Spleen (tissue), 11 donors: ENCODE data around the gene DRAM1. TPM values are rescaled to one million over a fixed set of nuclear protein-coding genes. Genes with fewer than 3 reads are reported as not detected.

Experiments
- DNase-seq: peaks from one replicate; pipeline ENCODE4 v3.0.0-alpha.2; 2020
- H3K27ac ChIP-seq, 8 donors: fragments of 200-600 bp; sonication (generic) in 7 of 8; 1 replicate in 4 of 8; 2 replicates in 4 of 8; pipeline versions ENCODE4 v1.5.0 to v1.8.0; 2016 to 2021; ENCODE audit warnings: inconsistent platforms in 4 of 8, mild to moderate bottlenecking in 4 of 8, moderate library complexity in 1 of 8
- H3K27me3 ChIP-seq, 7 donors: fragments of 200-600 bp; sonication (generic) in 6 of 7; replicated peaks in 1 of 7; 1 replicate in 4 of 7; 2 replicates in 3 of 7; pipeline versions ENCODE4 v1.5.0 to v1.8.0; 2016 to 2021; ENCODE audit warnings: inconsistent platforms in 3 of 7, mild to moderate bottlenecking in 1 of 7
- H3K36me3 ChIP-seq, 6 donors: fragments of 200-600 bp; sonication (generic) in 5 of 6; 1 replicate in 4 of 6; 2 replicates in 2 of 6; pipeline versions ENCODE4 v1.5.0 to v1.8.0; 2016 to 2021; ENCODE audit warnings: inconsistent platforms in 2 of 6
- H3K4me1 ChIP-seq, 6 donors: fragments of 200-600 bp; sonication (generic) in 5 of 6; 1 replicate in 3 of 6; 2 replicates in 3 of 6; pipeline versions ENCODE4 v1.5.0 to v1.8.0; 2016 to 2021; ENCODE audit warnings: inconsistent platforms in 3 of 6
- H3K4me3 ChIP-seq, 8 donors: fragments of 200-600 bp; sonication (generic) in 7 of 8; 1 replicate in 4 of 8; 2 replicates in 4 of 8; pipeline versions ENCODE4 v1.5.0 to v1.8.0; 2016 to 2021; ENCODE audit warnings: inconsistent platforms in 4 of 8, mild to moderate bottlenecking in 4 of 8, moderate library complexity in 2 of 8
- H3K9me3 ChIP-seq, 8 donors: fragments of 200-600 bp; sonication (generic) in 7 of 8; 1 replicate in 4 of 8; 2 replicates in 4 of 8; pipeline versions ENCODE4 v1.5.0 to v1.8.0; 2016 to 2021; ENCODE audit warnings: inconsistent platforms in 4 of 8
- CTCF ChIP-seq, 11 experiments: fragments of 200-600 bp in 7 of 11; fragments of 450-650 bp in 4 of 11; sonication (generic) in 4 of 11; IDR thresholded peaks in 8 of 11; conservative IDR thresholded peaks in 3 of 11; 1 replicate in 7 of 11; 2 replicates in 4 of 11; pipeline versions ENCODE4 v1.4.0 to v1.8.0; 2016 to 2021; ENCODE audit warnings: antibody characterized with exemption in 11 of 11, inconsistent platforms in 4 of 11, mild to moderate bottlenecking in 1 of 11
- POLR2A ChIP-seq, 3 donors: fragments of 450-650 bp; IDR thresholded peaks; one replicate each; pipeline ENCODE4 v1.5.1; 2017; ENCODE audit warnings: antibody characterized with exemption in 3 of 3, mild to moderate bottlenecking in 1 of 3
- POLR2AphosphoS5 ChIP-seq, 3 donors: sonication (generic); formaldehyde crosslinking; IDR thresholded peaks; one replicate each; pipeline ENCODE4 v1.5.1; 2017; ENCODE audit warnings: antibody characterized with exemption in 3 of 3
- WGBS, 5 donors: extraction: QIAGEN DNeasy Blood & Tissue Kit in 3 of 5; methylation state at CpG; one replicate each; pipeline versions ENCODE4 v1.1.5 to v1.1.7; 2013 to 2018; 5-methylcytosine and 5-hydroxymethylcytosine counted together
- intact Hi-C: fragments of 100-400 bp; cut with DNase I; formaldehyde crosslinking; loops from one replicate; pipeline ENCODE4 v1.15.0; 2023; ENCODE audit warnings: low total_unique reads
- polyA plus RNA-seq, 3 donors: library from polyadenylated mRNA; stranded (reverse); fragments of 200-250 nt; gene quantifications; one replicate each; pipeline ENCODE4 v1.2.1, GENCODE V29; 2013
- total RNA-seq, 7 donors: library from RNA; depleted of rRNA in 3 of 7; stranded (reverse); fragments of >200 nt in 3 of 7; fragmentation: NEBNext Ultra II Directional in 4 of 7; extraction: Animal tissue kit (Norgen Biotek cat#: 25700) in 4 of 7; gene quantifications; one replicate each; pipeline versions ENCODE4 v1.1.0 to v1.2.1, GENCODE V29; 2016 to 2021
- donor health status: healthy with polysubstance abuse.
- donor health status: DM: no; HTN: no; CAD: no; lungs with moderate emphysema.
- donor health status: DM: no; HTN: no; CAD: no.
- donor health status: Bipolar disorder and iron deficiency.
- donor health status: healthy.
- donor health status: DM: no; HTN: no; CAD: no.
- donor health status: DM: yes; HTN: yes; CAD: no.

Gene DRAM1
- total and polyA plus RNA-seq, 10 donors = 8.4 to 43.1 (median 19.1) TPM

GRCh38 chr12:101929365-101930041, 52.1 kb downstream of the DRAM1 start:
- Histone ChIP-seq H3K4me1 (peaks cover 0 to 71% (median 6%) of the 10 kb centered on the region in 6 donors), H3K9me3 (peaks cover 0 to 3% (median 0%) of the 10 kb centered on the region in 8 donors), H3K27ac (peak overlapping the region in 1 of 8 donors; percentile 25), H3K27me3 (no peaks in the 10 kb centered on the region), H3K4me3 (no peak overlapping the region), H3K36me3 (no peaks in the 10 kb centered on the region)
- intact Hi-C loops = no loop called here
- 60 to 74% (median 69%) methylated on average over 9 to 11 of the region's 11 CpGs for WGBS, 5 donors
- TF ChIP-seq POLR2A (IDR thresholded peaks at IDR 0.05) (no peak), POLR2AphosphoS5 (IDR thresholded peaks at IDR 0.05) (no peak), CTCF (IDR thresholded peaks at IDR 0.05 in 8 of 11, conservative IDR thresholded peaks at IDR 0.05 in 3 of 11) (no peak)
- DNase-seq = no peak

GRCh38 chr12:101931498-101932326, 54.3 kb downstream of the DRAM1 start:
- H3K4me1 ChIP-seq = peaks cover 5 to 74% (median 24%) of the 10 kb centered on the region in 6 donors
- peak overlapping the region; percentile 36 to 85 (median 70) for H3K27ac ChIP-seq
- H3K9me3 ChIP-seq = no peaks in the 10 kb centered on the region
- WGBS, 5 donors = 57 to 69% (median 66%) methylated on average over 5 of the region's 5 CpGs
- no peaks in the 10 kb centered on the region for H3K27me3 ChIP-seq
- intact Hi-C loops = no loop called here
- H3K4me3 ChIP-seq = peak overlapping the region in 1 of 8 donors; percentile 17
- no peaks in the 10 kb centered on the region for H3K36me3 ChIP-seq
- no peak for DNase-seq
- TF ChIP-seq POLR2AphosphoS5 (IDR thresholded peaks at IDR 0.05) = peak in 1 of 3 donors; percentile 32
- no peak for TF ChIP-seq POLR2A (IDR thresholded peaks at IDR 0.05)

- H3K4me3 ChIP-seq = no peak overlapping the region
- intact Hi-C loops = no loop called here
- H3K27ac ChIP-seq = peak overlapping the region in 5 of 8 donors; percentile 9 to 85 (median 77)
- no peaks in the 10 kb centered on the region for H3K27me3 ChIP-seq
- WGBS, 5 donors = 69 to 83% (median 71%) methylated on average over 5 of the region's 5 CpGs
- H3K36me3 ChIP-seq = no peaks in the 10 kb centered on the region
- no peak for DNase-seq
- TF ChIP-seq POLR2A (IDR thresholded peaks at IDR 0.05) = no peak
- TF ChIP-seq CTCF (IDR thresholded peaks at IDR 0.05 in 8 of 11, conservative IDR thresholded peaks at IDR 0.05 in 3 of 11) = no peak
- TF ChIP-seq POLR2AphosphoS5 (IDR thresholded peaks at IDR 0.05) = no peak
- peaks cover 7 to 67% (median 26%) of the 10 kb centered on the region in 6 donors for H3K4me1 ChIP-seq
- H3K9me3 ChIP-seq = no peaks in the 10 kb centered on the region
These were observed 56.6 kb downstream of the DRAM1 start for GRCh38 chr12:101933866-101934514.

- 28 to 45% (median 38%) methylated on average over 9 of the region's 9 CpGs for WGBS, 5 donors
- intact Hi-C loops = no loop called here
These were observed 58.7 kb downstream of the DRAM1 start for GRCh38 chr12:101935890-101936746.

More at GRCh38 chr12:101935890-101936746, 58.7 kb downstream of the DRAM1 start:
- no peak for DNase-seq
- Histone ChIP-seq H3K4me3 (no peak overlapping the region), H3K4me1 (peaks cover 8 to 78% (median 38%) of the 10 kb centered on the region in 6 donors), H3K36me3 (no peaks in the 10 kb centered on the region), H3K27me3 (no peaks in the 10 kb centered on the region), H3K27ac (peak overlapping the region in 7 of 8 donors; percentile 30 to 85 (median 70)), H3K9me3 (no peaks in the 10 kb centered on the region)
- TF ChIP-seq POLR2A (IDR thresholded peaks at IDR 0.05) (no peak), POLR2AphosphoS5 (IDR thresholded peaks at IDR 0.05) (peak in 1 of 3 donors; percentile 63), CTCF (IDR thresholded peaks at IDR 0.05 in 8 of 11, conservative IDR thresholded peaks at IDR 0.05 in 3 of 11) (no peak)
